Measurements from ENCODE around the gene ZNF839. TPM values are rescaled to one million over a fixed set of nuclear protein-coding genes. Genes with fewer than 3 reads are reported as not detected.
A peak's percentile ranks its signal among the peaks of the same experiment; 100 is the strongest.

The ZNF839 gene
- total RNA-seq, 2 experiments from 2014 or later, result 20.2 to 23.3 TPM

DNA sequence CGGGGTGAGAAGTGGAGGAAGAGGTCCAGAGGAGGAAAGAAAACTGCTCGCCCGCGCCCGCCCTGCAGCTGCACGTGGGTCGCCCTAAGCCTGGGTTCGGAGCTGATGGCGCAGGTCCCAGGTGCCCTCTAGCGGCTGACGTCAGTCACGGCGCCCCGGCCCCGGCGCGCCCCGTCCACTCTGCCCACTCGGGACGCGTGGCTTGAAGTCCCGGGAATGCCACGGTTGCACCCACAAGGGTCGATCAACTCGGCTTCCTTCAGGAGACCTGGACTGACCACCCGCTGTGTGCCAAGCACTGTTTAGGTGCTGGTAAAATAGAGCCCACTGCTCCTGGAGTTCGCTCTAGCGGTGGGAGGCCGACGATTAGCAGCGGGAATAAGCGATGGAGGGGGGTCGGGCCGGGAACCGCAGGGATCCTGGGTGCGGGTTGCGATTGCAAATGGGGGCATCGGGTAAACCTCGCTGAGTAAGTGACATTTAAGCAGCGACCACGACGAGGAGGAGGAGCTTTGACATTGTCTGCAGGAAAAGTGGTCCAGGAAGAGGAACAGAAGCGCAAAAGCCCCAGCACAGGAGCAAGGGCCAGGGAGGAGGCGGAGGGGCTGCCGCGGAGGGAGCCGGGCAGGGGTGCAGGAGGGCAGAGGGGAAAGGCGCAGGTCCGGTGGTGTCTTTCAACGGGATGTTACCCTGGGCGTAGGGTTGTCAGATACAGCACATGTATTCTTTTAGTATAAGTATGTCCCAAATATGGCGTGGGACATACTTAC, 5.1 kb upstream of the ZNF839 start:
- Histone ChIP-seq H3K27ac (ENCODE audit: low read depth, low read length, poor library complexity, severe bottlenecking) (no peak overlapping the region), H2AFZ (ENCODE audit: low read length) (peak overlapping the region; percentile 92), H3K4me2 (ENCODE audit: low read length) (peak overlapping the region; percentile 76), H3K9me3 (ENCODE audit: low read length) (no peaks in the 10 kb centered on the region), H3K79me2 (ENCODE audit: insufficient read depth, low read depth, low read length) (no peaks in the 10 kb centered on the region), H3K9me2 (ENCODE audit: insufficient read depth, low read length) (no peaks in the 10 kb centered on the region), H3K4me1 (ENCODE audit: insufficient read depth, low read length, poor library complexity, severe bottlenecking) (peaks cover 41% of the 10 kb centered on the region), H3K4me3 (ENCODE audit: low read depth, low read length, poor library complexity, severe bottlenecking) (peak overlapping the region; percentile 65), H3K36me3 (ENCODE audit: insufficient read depth, low read length) (no peaks in the 10 kb centered on the region), H4K20me1 (ENCODE audit: insufficient read depth, low read length) (no peaks in the 10 kb centered on the region)
- no TSS peak for BruUV-seq (replicated peaks)
- ChIA-PET CTCF (ENCODE audit: unreplicated experiment) (interaction anchor here (0.6 to 1.1 kb wide), 3 partner anchors 78 to 352 kb away, joined by 3 to 4 read pairs (median 3); no protein-coding TSS in a partner anchor), POLR2A (interaction anchor here (1.0 kb wide), 1 partner anchor 211 kb away, joined by 5 read pairs; no protein-coding TSS in a partner anchor)
- TF ChIP-seq CTCF (conservative IDR thresholded peaks at IDR 0.05; ENCODE audit: low read length) (peak; percentile 97), EZH2phosphoT487 (IDR thresholded peaks at IDR 0.05; ENCODE audit: borderline replicate concordance, low read depth, low read length) (no peak)
- intact Hi-C loops (cut with micrococcal nuclease; ENCODE audit: unreplicated experiment), result loop anchor here (1.0 to 5.0 kb wide), 4 partner anchors 79 to 352 kb away; partner anchors contain the start of genes DYNC1H1 and WDR20
- DNase-seq (ENCODE audit: low spot score), result peak; percentile 86

- Histone ChIP-seq H3K4me3 (ENCODE audit: low read depth, low read length, poor library complexity, severe bottlenecking) (no peak overlapping the region), H3K79me2 (ENCODE audit: insufficient read depth, low read depth, low read length) (peaks cover 1% of the 10 kb centered on the region; the same call in 1 of the 2 replicates), H2AFZ (ENCODE audit: low read length) (peak overlapping the region; percentile 92; the same call in 1 of the 2 replicates), H3K36me3 (ENCODE audit: insufficient read depth, low read length) (no peaks in the 10 kb centered on the region), H3K4me2 (ENCODE audit: low read length) (no peak overlapping the region), H3K27ac (ENCODE audit: low read depth, low read length, poor library complexity, severe bottlenecking) (no peak overlapping the region), H4K20me1 (ENCODE audit: insufficient read depth, low read length) (no peaks in the 10 kb centered on the region), H3K4me1 (ENCODE audit: insufficient read depth, low read length, poor library complexity, severe bottlenecking) (peaks cover 41% of the 10 kb centered on the region), H3K9me3 (ENCODE audit: low read length) (no peaks in the 10 kb centered on the region), H3K9me2 (ENCODE audit: insufficient read depth, low read length) (no peaks in the 10 kb centered on the region)
- intact Hi-C loops (cut with micrococcal nuclease; ENCODE audit: unreplicated experiment), result loop anchor here (5.0 kb wide), 1 partner anchor 353 kb away; the partner anchor contains the start of gene DYNC1H1
- BruUV-seq (replicated peaks), result no TSS peak
- POLR2A ChIA-PET, result interaction anchor here (0.7 to 1.0 kb wide), 2 partner anchors 10 to 212 kb away, joined by 4 to 5 read pairs; partner anchors contain the start of gene MOK
- DNase-seq (ENCODE audit: low spot score), result no peak
- CTCF ChIA-PET (ENCODE audit: unreplicated experiment), result interaction anchor here (0.6 to 1.1 kb wide), 2 partner anchors 78 to 248 kb away, joined by 3 to 4 read pairs; no protein-coding TSS in a partner anchor
- TF ChIP-seq CTCF (conservative IDR thresholded peaks at IDR 0.05; ENCODE audit: low read length), result no peak
- no peak for TF ChIP-seq EZH2phosphoT487 (IDR thresholded peaks at IDR 0.05; ENCODE audit: borderline replicate concordance, low read depth, low read length)
Measured at GRCh38 chr14:102315121-102315520, 4.4 kb upstream of the ZNF839 start.
